Endothelial cell of umbilical vein (primary cell): ENCODE measurements around the gene FGF12. TPM values are rescaled to one million over a fixed set of nuclear protein-coding genes. Genes with fewer than 3 reads are reported as not detected.

Experiments
- BruUV-seq: library from RNA; stranded (reverse); fragments of 400-500 nt; replicated peaks from 2 replicates; lab custom pipeline; 2021; lab: Mats Ljungman, UMichigan
- CTCF ChIA-PET: fragments of 300-600, 350-600 bp; sonication (Branson Sonifier 250); formaldehyde crosslinking; loops from one replicate; lab custom pipeline; 2021; ENCODE audit warnings: antibody characterized with exemption, inconsistent platforms; lab: Charles Lee
- POLR2A ChIA-PET: fragments of 300-600, 350-600 bp; sonication (Branson Sonifier 250); formaldehyde crosslinking; loops from one replicate; lab custom pipeline; 2021; ENCODE audit warnings: antibody characterized with exemption, inconsistent platforms; lab: Charles Lee
- DNase-seq: peaks from one replicate; pipeline ENCODE4 v3.0.0-alpha.2; 2011; ENCODE audit warnings: low read depth, low spot score
- FAIRE-seq: peaks from 2 replicates; lab custom pipeline; 2011; peaks lifted over from hg19 to GRCh38; lab: Jason Lieb, UNC
- H2AFZ ChIP-seq: 2 replicates; pipeline ENCODE4 v1.6.0; 2012; ENCODE audit warnings: low read depth, low read length, control low read depth, inconsistent platforms
- H3K27ac ChIP-seq: 2 replicates; pipeline ENCODE4 v1.5.1; 2011; ENCODE audit warnings: low read depth, mild to moderate bottlenecking, control low read depth, low read length, moderate library complexity; ENCODE audit not compliant: insufficient read depth
- H3K27me3 ChIP-seq, 2 experiments: 2 replicates each; pipeline versions ENCODE4 v1.6.0 to v1.6.1; 2011; ENCODE audit warnings: low read length in 2 of 2, mixed read lengths in 1 of 2; ENCODE audit not compliant: control insufficient read depth in 2 of 2, insufficient read depth in 2 of 2
- H3K36me3 ChIP-seq, 2 experiments: 2 replicates in 1 of 2; 3 replicates in 1 of 2; pipeline ENCODE4 v1.5.1; 2011; ENCODE audit warnings: low read length in 2 of 2, mild to moderate bottlenecking in 1 of 2, moderate library complexity in 1 of 2; ENCODE audit not compliant: control insufficient read depth in 2 of 2, insufficient read depth in 2 of 2; ENCODE audit errors: extremely low read depth in 1 of 2
- H3K4me1 ChIP-seq: 3 replicates; pipeline ENCODE4 v1.5.1; 2011; ENCODE audit warnings: mild to moderate bottlenecking, low read length; ENCODE audit not compliant: control insufficient read depth, insufficient read depth; ENCODE audit errors: extremely low read depth
- H3K4me2 ChIP-seq: 2 replicates; pipeline ENCODE4 v1.6.1; 2011; ENCODE audit warnings: low read length, control low read depth, mixed read lengths; ENCODE audit not compliant: insufficient read depth
- H3K4me3 ChIP-seq, 3 experiments: fragments of 200-600 bp in 1 of 3; sonication (generic), shearing (Covaris generic) in 1 of 3; replicated peaks in 1 of 3; 2 replicates each; pipeline ENCODE4 v1.5.1; 2011 to 2016; ENCODE audit warnings: control low read depth in 3 of 3, low read length in 3 of 3, mild to moderate bottlenecking in 2 of 3, inconsistent platforms in 1 of 3, low read depth in 1 of 3, moderate library complexity in 1 of 3; ENCODE audit not compliant: insufficient read depth in 1 of 3
- H3K79me2 ChIP-seq: 2 replicates; pipeline ENCODE4 v1.6.0; 2012; ENCODE audit warnings: low read length, inconsistent platforms; ENCODE audit not compliant: control insufficient read depth, insufficient read depth
- H3K9ac ChIP-seq: replicated peaks from 2 replicates; pipeline ENCODE3; 2011; ENCODE audit warnings: low read length, control low read depth; ENCODE audit not compliant: insufficient read depth; ENCODE audit errors: extremely low read depth
- H3K9me1 ChIP-seq: replicated peaks from 3 replicates; pipeline ENCODE4 v1.6.0; 2011; ENCODE audit warnings: mild to moderate bottlenecking, low read length; ENCODE audit not compliant: control insufficient read depth, insufficient read depth; ENCODE audit errors: extremely low read depth
- H3K9me3 ChIP-seq: replicated peaks from 2 replicates; pipeline ENCODE4 v1.5.1; 2012; ENCODE audit warnings: low read length, inconsistent platforms; ENCODE audit not compliant: control insufficient read depth, insufficient read depth
- H4K20me1 ChIP-seq: replicated peaks from 2 replicates; pipeline ENCODE3; 2011; ENCODE audit warnings: mild to moderate bottlenecking, low read length; ENCODE audit not compliant: control insufficient read depth, insufficient read depth; ENCODE audit errors: extremely low read depth
- CTCF ChIP-seq, 2 donors: IDR thresholded peaks; 1 replicate in 1 of 2; 2 replicates in 1 of 2; pipeline ENCODE4 v1.5.1; 2011; ENCODE audit warnings: low read length in 2 of 2, mild to moderate bottlenecking in 2 of 2, moderate library complexity in 2 of 2, control low read depth in 1 of 2, inconsistent platforms in 1 of 2, low read depth in 1 of 2; ENCODE audit not compliant: insufficient read depth in 1 of 2; ENCODE audit errors: extremely low read depth in 1 of 2
- EZH2 ChIP-seq: IDR thresholded peaks from 2 replicates; pipeline ENCODE4 v1.6.1; 2012; ENCODE audit warnings: borderline replicate concordance, low read depth, mild to moderate bottlenecking, moderate library complexity, low read length, inconsistent platforms; ENCODE audit not compliant: severe bottlenecking
- FOS ChIP-seq: IDR thresholded peaks from 2 replicates; pipeline ENCODE4 v1.6.1; 2011; ENCODE audit warnings: mild to moderate bottlenecking, low read length, moderate library complexity, borderline replicate concordance; ENCODE audit not compliant: insufficient read depth
- GATA2 ChIP-seq: IDR thresholded peaks from 2 replicates; pipeline ENCODE4 v1.7.0; 2011; ENCODE audit warnings: low read depth, mild to moderate bottlenecking, moderate library complexity, mixed read lengths, low read length; ENCODE audit not compliant: insufficient read length, insufficient read depth
- JUN ChIP-seq: IDR thresholded peaks from 2 replicates; pipeline ENCODE4 v1.6.1; 2011; ENCODE audit warnings: borderline replicate concordance, low read depth; ENCODE audit not compliant: insufficient read length, insufficient read depth
- MAX ChIP-seq: IDR thresholded peaks from 2 replicates; pipeline ENCODE4 v1.6.1; 2011; ENCODE audit not compliant: insufficient read depth, insufficient read length
- MYC ChIP-seq: IDR thresholded peaks from one replicate; pipeline ENCODE4 v1.6.1; 2011; ENCODE audit warnings: mild to moderate bottlenecking, low read depth, low read length
- POLR2A ChIP-seq: IDR thresholded peaks from 2 replicates; pipeline ENCODE4 v1.6.1; 2012; ENCODE audit warnings: low read depth, mild to moderate bottlenecking, control low read depth, low read length
- POLR2AphosphoS5 ChIP-seq: IDR thresholded peaks from 2 replicates; pipeline ENCODE4 v1.6.1; 2012; ENCODE audit warnings: low read depth, mild to moderate bottlenecking, control low read depth, low read length, moderate library complexity; ENCODE audit not compliant: insufficient read depth
- dilution Hi-C: fragments of 300-500 bp; cut with MboI; formaldehyde crosslinking; loops from one replicate; pipeline ENCODE4 v1.15.0; 2019; ENCODE audit warnings: low sequenced_read_pairs; ENCODE audit not compliant: extremely low pct_ligation_motif_present
- intact Hi-C: fragments of 100-400 bp; cut with micrococcal nuclease; formaldehyde crosslinking; loops from one replicate; pipeline ENCODE4 v1.10.0; 2022
- polyA plus RNA-seq, 4 experiments: library from polyadenylated mRNA; depleted of rRNA in 3 of 4; stranded (reverse) in 3 of 4; unstranded in 1 of 4; fragments of >200 nt; gene quantifications; 2 replicates each; pipeline versions ENCODE4 v1.2.1 to v1.2.3, GENCODE V29; 2011 to 2012; ENCODE audit warnings: missing spikeins in 1 of 4
- total RNA-seq: library from RNA; stranded (reverse); gene quantifications from 2 replicates; pipeline ENCODE4 v1.2.3, GENCODE V29; 2021

The FGF12 gene
- total and polyA plus RNA-seq, 2 donors (not counting 3 experiments of a cell fraction or from before 2014, with no cell fraction given), result 0.72 to 2.5 TPM

GRCh38 chr3:192433704-192434103 lies 293.6 kb downstream of the FGF12 start:
- Histone ChIP-seq H3K9me1 (no peaks in the 10 kb centered on the region), H3K4me1 (no peaks in the 10 kb centered on the region), H3K4me3 (no peak overlapping the region), H3K9ac (no peak overlapping the region), H3K27me3 (peaks cover 3 to 8% of the 10 kb centered on the region in 2 experiments), H3K9me3 (no peaks in the 10 kb centered on the region), H3K27ac (no peak overlapping the region), H3K79me2 (no peaks in the 10 kb centered on the region), H4K20me1 (no peaks in the 10 kb centered on the region), H2AFZ (no peak overlapping the region), H3K36me3 (no peaks in the 10 kb centered on the region), H3K4me2 (no peak overlapping the region)
- CTCF ChIA-PET, result interaction anchor here (0.7 to 7.6 kb wide), 6 partner anchors 11 to 303 kb away, joined by 3 to 50 read pairs (median 6); no protein-coding TSS in a partner anchor
- POLR2A ChIA-PET, result no interaction called here
- dilution Hi-C loops, result no loop called here
- BruUV-seq, result no TSS peak
- TF ChIP-seq POLR2A (no peak), FOS (no peak), GATA2 (no peak), JUN (no peak), POLR2AphosphoS5 (no peak), EZH2 (no peak), MAX (no peak), MYC (no peak), CTCF (IDR thresholded peaks at IDR 0.05; ENCODE audit: extremely low read depth in 1 of 2, insufficient read depth in 1 of 2, low read depth in 1 of 2, low read length in 2 of 2) (no peak)
- intact Hi-C loops, result no loop called here
- no peak for DNase-seq
- FAIRE-seq, result no peak
